Prostate gland (tissue), 2 donors: ENCODE results near the gene RHOT2. TPM values are rescaled to one million over a fixed set of nuclear protein-coding genes. Genes with fewer than 3 reads are reported as not detected.

Experiments used
- DNase-seq: peaks from one replicate; pipeline ENCODE4 v3.0.0-alpha.2; 2019; ENCODE audit warnings: low spot score
- H3K27ac ChIP-seq, 2 donors: fragments of 200-600 bp; sonication (generic); 2 replicates each; pipeline ENCODE4 v1.5.1; 2017 to 2019
- H3K27me3 ChIP-seq: fragments of 200-600 bp; sonication (generic); replicated peaks from 2 replicates; pipeline ENCODE4 v1.5.1; 2019; ENCODE audit not compliant: insufficient read depth
- H3K36me3 ChIP-seq, 2 donors: fragments of 200-600 bp; sonication (generic); 1 replicate in 1 of 2; 2 replicates in 1 of 2; pipeline versions ENCODE4 v1.5.1 to v1.8.1; 2017 to 2019
- H3K4me1 ChIP-seq: fragments of 200-600 bp; sonication (generic); replicated peaks from 2 replicates; pipeline ENCODE4 v1.5.1; 2019
- H3K4me3 ChIP-seq, 2 donors: fragments of 200-600 bp; sonication (generic); 2 replicates each; pipeline ENCODE4 v1.5.1; 2017 to 2019
- H3K9me3 ChIP-seq: fragments of 200-600 bp; sonication (generic); 2 replicates; pipeline ENCODE4 v1.5.1; 2017
- POLR2A ChIP-seq: fragments of 450-650 bp; IDR thresholded peaks from one replicate; pipeline ENCODE4 v1.6.1; 2016; ENCODE audit warnings: antibody characterized with exemption, mild to moderate bottlenecking
- POLR2AphosphoS5 ChIP-seq: sonication (generic); formaldehyde crosslinking; IDR thresholded peaks from one replicate; pipeline ENCODE4 v1.6.1; 2017; ENCODE audit warnings: antibody characterized with exemption
- WGBS: methylation state at CpG from one replicate; pipeline ENCODE4 v1.1.5; 2018; 5-methylcytosine and 5-hydroxymethylcytosine counted together
- intact Hi-C: fragments of 100-400 bp; cut with DNase I; formaldehyde crosslinking; loops from one replicate; pipeline ENCODE4 v1.14.2; 2022
- total RNA-seq, 2 donors: library from RNA; depleted of rRNA; stranded (reverse); fragments of >200 nt; gene quantifications; one replicate each; pipeline ENCODE4 v1.1.0, GENCODE V29; 2016
- TF ChIP-seq, protein P1 (sequence below), 4 experiments: fragments of 200-600 bp in 2 of 4; fragments of 450-650 bp in 2 of 4; sonication (generic) in 2 of 4; IDR thresholded peaks; 1 replicate in 3 of 4; 2 replicates in 1 of 4; pipeline ENCODE4 v1.5.1; 2016 to 2019; ENCODE audit warnings: antibody characterized with exemption in 4 of 4, mild to moderate bottlenecking in 2 of 4, moderate library complexity in 2 of 4

Gene RHOT2
- total RNA-seq, 2 donors from 2014 or later, result 101 to 169 TPM

DNA sequence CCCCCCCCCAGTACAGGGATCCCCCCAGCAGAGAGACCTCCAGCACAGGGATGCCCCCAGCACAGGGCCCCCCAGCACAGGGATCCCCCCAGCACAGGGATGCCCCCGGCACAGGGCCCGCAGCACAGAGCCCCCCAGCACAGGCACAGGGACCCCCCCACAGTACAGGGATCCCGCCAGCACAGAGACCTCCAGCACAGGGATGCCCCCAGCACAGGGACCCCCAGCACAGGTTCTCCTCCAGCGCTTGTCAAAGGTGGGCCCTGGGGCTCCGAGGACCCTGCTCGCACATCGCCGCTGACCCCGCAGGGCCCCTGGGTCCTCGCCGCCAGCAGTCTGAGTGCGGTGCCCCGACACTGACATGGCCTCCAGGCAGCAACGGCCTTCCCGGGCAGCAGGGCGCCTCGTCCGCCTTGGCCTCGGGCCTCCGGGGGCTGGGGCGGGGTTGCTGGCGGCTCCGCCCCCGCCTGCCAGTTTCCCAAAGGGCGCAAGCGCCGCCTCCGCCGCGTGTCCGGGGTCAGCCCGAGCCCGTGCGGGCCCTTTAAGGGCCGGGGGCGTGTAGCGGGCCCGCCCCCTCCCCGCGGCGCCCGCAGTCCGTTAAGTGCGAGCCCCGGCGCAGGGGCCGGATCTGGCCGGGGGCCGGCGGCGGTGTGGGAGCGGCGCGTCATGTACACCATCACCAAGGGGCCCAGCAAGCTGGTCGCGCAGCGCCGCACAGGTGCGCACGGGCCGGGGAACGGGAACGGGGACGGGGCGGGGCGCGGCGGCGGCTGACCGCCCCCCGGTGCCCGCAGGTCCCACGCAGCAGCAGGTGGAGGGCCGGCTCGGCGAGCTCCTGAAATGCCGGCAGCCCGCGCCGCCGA lies 26.4 kb upstream of the RHOT2 start, which contains the start of gene MCRIP2:
Gene MCRIP2 (plus strand): TSS at position 503 of the 863 bp plus-strand sequence. CDS start 164 bp downstream, at position 667.
- WGBS, result 1% methylated on average over 30 of the region's 81 CpGs
- intact Hi-C loops, result no loop called here
- DNase-seq, result peak; percentile 73

GRCh38 chr16:642189-643049 lies 25.5 kb upstream of the RHOT2 start:
- Histone ChIP-seq H3K27me3 (no peaks in the 10 kb centered on the region), H3K4me3 (peak overlapping the region; percentile 78 to 83), H3K4me1 (peaks cover 7% of the 10 kb centered on the region), H3K36me3 (no peaks in the 10 kb centered on the region), H3K9me3 (no peaks in the 10 kb centered on the region), H3K27ac (peak overlapping the region; percentile 78 to 80)
- TF ChIP-seq POLR2A (no peak), POLR2AphosphoS5 (no peak)
- TF ChIP-seq, protein P1, sequence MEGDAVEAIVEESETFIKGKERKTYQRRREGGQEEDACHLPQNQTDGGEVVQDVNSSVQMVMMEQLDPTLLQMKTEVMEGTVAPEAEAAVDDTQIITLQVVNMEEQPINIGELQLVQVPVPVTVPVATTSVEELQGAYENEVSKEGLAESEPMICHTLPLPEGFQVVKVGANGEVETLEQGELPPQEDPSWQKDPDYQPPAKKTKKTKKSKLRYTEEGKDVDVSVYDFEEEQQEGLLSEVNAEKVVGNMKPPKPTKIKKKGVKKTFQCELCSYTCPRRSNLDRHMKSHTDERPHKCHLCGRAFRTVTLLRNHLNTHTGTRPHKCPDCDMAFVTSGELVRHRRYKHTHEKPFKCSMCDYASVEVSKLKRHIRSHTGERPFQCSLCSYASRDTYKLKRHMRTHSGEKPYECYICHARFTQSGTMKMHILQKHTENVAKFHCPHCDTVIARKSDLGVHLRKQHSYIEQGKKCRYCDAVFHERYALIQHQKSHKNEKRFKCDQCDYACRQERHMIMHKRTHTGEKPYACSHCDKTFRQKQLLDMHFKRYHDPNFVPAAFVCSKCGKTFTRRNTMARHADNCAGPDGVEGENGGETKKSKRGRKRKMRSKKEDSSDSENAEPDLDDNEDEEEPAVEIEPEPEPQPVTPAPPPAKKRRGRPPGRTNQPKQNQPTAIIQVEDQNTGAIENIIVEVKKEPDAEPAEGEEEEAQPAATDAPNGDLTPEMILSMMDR (IDR thresholded peaks at IDR 0.05), result no peak
- intact Hi-C loops, result no loop called here
- peak; percentile 44 for DNase-seq
- WGBS, result 8% methylated on average over 63 of the region's 72 CpGs

More for the DNA sequence above, 26.4 kb upstream of the RHOT2 start, which contains the start of gene MCRIP2:
- peaks cover 6% of the 10 kb centered on the region for H3K4me1 ChIP-seq
- H3K27me3 ChIP-seq, result no peaks in the 10 kb centered on the region
- H3K27ac ChIP-seq, result peak within 1 kb of the TSS; percentile 78 to 80
- no peaks in the 10 kb centered on the region for H3K9me3 ChIP-seq
- TF ChIP-seq, protein P1 (IDR thresholded peaks at IDR 0.05), result no peak
- peak; percentile 43 for TF ChIP-seq POLR2A
- peak; percentile 38 for TF ChIP-seq POLR2AphosphoS5
- H3K4me3 ChIP-seq, result peak within 1 kb of the TSS; percentile 78 to 83
- no peaks in the 10 kb centered on the region for H3K36me3 ChIP-seq

DNA sequence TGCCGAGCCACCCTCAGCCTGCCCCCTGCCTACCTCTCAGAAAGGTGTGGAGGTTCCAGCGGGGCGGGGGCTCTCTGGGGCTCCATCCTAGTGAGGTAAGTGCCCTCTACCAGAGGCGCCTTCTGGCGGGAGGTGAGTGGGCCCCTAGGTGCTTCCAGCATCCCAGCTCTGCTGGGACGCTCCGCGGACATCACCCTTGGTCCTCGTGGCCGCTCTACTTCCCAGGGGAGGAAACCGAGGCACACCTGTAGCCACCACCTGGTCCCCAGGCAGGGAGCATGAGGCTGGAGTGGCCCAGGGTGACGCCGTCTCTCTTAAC lies 24.9 kb upstream of the RHOT2 start:
- Histone ChIP-seq H3K9me3 (no peaks in the 10 kb centered on the region), H3K27me3 (no peaks in the 10 kb centered on the region), H3K36me3 (no peaks in the 10 kb centered on the region), H3K4me1 (peaks cover 12% of the 10 kb centered on the region), H3K4me3 (peak overlapping the region; percentile 78 to 83), H3K27ac (peak overlapping the region; percentile 78 to 80)
- no peak for DNase-seq
- WGBS, result 88% methylated on average over 13 of the region's 13 CpGs
- intact Hi-C loops, result no loop called here
- TF ChIP-seq, protein P1 (IDR thresholded peaks at IDR 0.05), result no peak
- no peak for TF ChIP-seq POLR2A

DNA sequence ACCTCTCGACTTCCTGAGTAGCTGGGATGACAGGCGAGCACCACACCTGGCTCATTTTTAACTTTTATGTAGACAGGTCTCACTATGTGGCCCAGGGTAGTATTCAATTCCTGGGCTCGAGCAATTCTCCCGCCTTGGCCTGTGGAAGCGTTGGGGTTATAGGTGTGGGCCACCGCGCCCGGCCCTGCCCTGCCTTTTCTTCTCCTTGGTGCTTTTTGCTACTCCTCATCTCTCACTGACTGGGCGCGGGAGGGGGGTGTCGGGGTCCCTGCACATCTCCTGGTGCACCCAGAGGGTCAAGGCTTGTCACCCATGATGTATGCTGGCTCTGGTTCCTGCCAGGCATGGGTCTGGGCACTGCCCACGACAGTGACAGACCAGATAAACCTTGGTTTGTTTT lies 23.4 kb upstream of the RHOT2 start:
- no peak for TF ChIP-seq POLR2AphosphoS5
- TF ChIP-seq POLR2A, result no peak
- TF ChIP-seq, protein P1 (IDR thresholded peaks at IDR 0.05), result no peak
- H3K4me1 ChIP-seq, result peaks cover 19% of the 10 kb centered on the region
- H3K4me3 ChIP-seq, result no peak overlapping the region
- intact Hi-C loops, result no loop called here
- WGBS, result 93% methylated on average over 12 of the region's 12 CpGs
- H3K9me3 ChIP-seq, result no peaks in the 10 kb centered on the region
- H3K27me3 ChIP-seq, result no peaks in the 10 kb centered on the region
- DNase-seq, result no peak
- H3K36me3 ChIP-seq, result no peaks in the 10 kb centered on the region
- no peak overlapping the region for H3K27ac ChIP-seq
